Mammary epithelial cell (primary cell): ENCODE data around the gene KYNU.

ENCODE experiments used
- CTCF ChIP-seq, 2 donors: IDR thresholded peaks in 1 of 2; conservative IDR thresholded peaks in 1 of 2; 2 replicates each; pipeline ENCODE4 v1.5.1; 2011 to 2012; ENCODE audit warnings: inconsistent platforms in 2 of 2, low read length in 2 of 2, mild to moderate bottlenecking in 2 of 2, control low read depth in 1 of 2, low read depth in 1 of 2; ENCODE audit not compliant: insufficient read depth in 1 of 2; ENCODE audit errors: extremely low read depth in 1 of 2
- EZH2 ChIP-seq: IDR thresholded peaks from 2 replicates; pipeline ENCODE4 v1.6.1; 2012; ENCODE audit warnings: low read length, inconsistent platforms, borderline replicate concordance

- TF ChIP-seq EZH2 (no peak), CTCF (conservative IDR thresholded peaks at IDR 0.05 in 1 of 2, IDR thresholded peaks at IDR 0.05 in 1 of 2; ENCODE audit: extremely low read depth in 1 of 2, insufficient read depth in 1 of 2, low read depth in 1 of 2, low read length in 2 of 2) (no peak)
Measured at GRCh38 chr2:143051465-143051864, 174.0 kb downstream of the KYNU start.
